Activated naive CD4-positive, alpha-beta T cell treated with anti-CD3 and anti-CD28 coated beads, Interleukin-2, amount 50 U/mL, for 16 hours (primary cell): Measurements from ENCODE around the gene RTBDN.
A peak's percentile ranks its signal among the peaks of the same experiment; 100 is the strongest.

Experiments used
- DNase-seq: peaks from one replicate; pipeline ENCODE4 v3.0.0-alpha.2; 2020

Gene RTBDN

DNA sequence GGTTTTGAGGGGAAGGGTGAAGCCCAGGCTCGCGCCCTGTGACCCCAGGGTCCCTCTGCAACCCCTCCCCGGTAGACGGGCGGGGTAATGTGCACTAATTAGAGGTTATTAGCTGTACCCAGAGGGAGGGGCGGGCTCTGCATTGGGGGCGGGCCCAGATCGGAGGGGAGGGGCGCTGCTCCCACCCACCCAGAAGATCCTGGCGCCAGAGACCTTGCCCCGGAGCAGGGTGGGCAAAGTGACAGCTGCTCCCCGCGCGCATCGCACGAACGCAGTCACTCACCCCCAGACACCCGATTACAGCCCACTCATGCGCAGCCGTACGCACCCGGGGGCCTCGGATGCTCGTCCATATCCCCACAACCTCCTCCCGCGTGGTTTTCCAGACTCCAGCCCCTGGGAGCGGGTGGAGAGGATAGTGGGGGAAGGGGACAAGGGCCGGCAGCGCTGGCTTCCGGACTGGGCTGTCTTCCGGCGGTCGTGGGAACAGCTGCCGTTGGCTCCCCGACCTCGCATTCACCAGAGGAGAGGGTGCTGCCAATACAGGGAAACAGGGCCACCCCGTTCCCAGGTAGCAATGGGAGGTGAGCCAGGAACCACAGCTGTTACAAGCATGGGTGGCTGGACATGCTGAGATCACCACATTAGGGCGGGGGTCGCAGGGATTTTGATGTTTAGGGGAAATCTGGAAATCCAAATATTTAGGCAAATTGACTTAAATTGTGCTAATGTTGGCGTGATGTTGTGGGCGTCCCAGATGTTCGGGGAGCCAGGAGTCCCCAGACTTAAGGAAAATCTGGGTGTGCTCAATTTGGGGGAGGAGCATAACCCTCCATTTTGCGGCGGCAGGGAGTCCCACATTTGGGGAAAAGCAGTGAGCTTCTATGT, 56.1 kb downstream of the RTBDN start:
- DNase-seq: peak; percentile 48

DNA sequence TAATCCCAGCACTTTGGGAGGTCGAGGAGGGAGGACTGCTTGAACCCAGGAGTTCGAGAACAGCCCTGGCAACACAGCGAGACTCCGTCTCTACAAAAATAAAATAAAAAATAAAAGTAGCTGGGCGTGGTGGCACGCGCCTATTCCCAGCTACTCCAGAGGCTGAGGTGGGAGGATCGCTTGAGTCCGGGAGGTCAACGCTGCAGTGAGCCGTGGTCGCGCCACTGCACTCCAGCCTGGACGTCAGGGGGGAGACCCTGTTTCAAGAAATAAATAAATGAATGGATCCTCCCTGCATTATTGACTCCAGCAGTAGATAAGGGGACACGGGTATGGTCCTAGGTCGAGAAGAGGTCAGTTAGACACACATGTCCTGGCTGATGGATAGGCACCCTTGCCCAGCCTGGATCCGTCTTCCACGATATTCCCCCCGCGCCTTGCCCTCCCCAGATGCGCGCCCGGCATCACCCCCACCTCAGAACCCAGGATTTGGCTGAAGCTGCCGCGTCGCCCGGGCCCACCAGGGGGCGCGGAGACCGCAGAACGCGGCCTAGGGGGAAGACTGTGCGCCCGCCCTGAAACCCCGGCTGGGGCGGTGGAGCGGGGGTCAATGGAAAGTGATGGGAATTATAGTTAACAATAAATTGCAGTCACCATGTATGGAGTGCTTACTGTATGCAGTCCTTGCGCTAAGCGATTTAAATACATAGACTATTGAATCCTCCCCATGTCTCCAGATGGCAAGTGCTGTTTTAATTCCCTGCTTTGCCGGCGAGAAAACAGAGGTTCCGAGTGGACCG, 57.0 kb downstream of the RTBDN start:
- DNase-seq: peak; percentile 83
